22Rv1 (cell line): Measurements from ENCODE around the gene UBE3C.

Experiments
- H3K27ac ChIP-seq: fragments of 450-650 bp; 2 replicates; pipeline ENCODE4 v1.5.1; 2017
- ZFX ChIP-seq: fragments of 450-650 bp; IDR thresholded peaks from 2 replicates; pipeline ENCODE4 v1.6.1; 2017; ENCODE audit warnings: antibody characterized with exemption, borderline replicate concordance
- TF ChIP-seq, protein P1 (sequence below): fragments of 450-650 bp; IDR thresholded peaks from 2 replicates; pipeline ENCODE4 v1.5.1; 2017; ENCODE audit warnings: mild to moderate bottlenecking

The UBE3C gene

DNA sequence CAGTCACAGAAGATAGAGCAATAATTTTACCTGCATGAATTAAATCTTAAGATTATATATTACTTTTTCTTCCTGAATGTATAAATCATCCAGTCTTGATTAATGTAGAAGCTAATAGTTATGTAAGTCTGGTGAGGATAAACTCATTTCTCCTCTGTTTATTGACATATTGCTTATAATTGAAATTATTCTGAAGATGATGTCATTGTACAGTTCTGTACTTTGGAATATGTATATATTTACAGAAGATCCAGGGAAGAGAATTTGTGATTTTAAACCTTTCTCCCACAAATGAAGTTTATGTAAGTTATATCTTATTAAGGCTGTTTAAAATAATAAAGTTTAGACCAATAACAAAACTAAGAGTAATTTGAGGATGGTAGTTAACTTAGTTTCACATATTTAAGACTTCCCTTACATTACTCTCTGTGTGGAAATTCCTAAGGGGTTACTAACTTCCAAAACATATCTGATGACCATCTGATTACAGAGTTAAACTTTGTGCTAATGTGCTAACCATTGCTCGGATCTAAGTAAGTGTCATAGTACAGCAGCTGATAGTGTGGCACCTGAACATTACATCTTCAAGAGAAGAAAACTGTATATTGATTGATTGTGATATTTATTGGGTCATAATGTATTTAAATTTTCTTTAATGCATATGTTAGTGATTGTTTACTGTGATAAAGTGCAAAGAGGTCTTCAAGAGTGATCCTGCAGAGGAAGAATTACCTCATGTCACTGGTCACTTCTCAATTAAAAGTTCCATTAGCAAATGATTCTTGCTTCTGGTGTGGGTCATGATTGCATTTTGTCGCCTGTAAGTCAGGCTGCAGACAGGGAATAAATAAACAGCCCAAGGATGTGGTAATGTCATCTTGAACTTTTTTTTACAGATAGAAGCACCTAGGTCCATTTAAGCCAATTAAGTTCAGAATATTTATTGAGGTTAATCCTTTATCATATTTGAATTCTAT lies 96.9 kb downstream of the UBE3C start:
- H3K27ac ChIP-seq: no peak overlapping the region
- TF ChIP-seq, protein P1, sequence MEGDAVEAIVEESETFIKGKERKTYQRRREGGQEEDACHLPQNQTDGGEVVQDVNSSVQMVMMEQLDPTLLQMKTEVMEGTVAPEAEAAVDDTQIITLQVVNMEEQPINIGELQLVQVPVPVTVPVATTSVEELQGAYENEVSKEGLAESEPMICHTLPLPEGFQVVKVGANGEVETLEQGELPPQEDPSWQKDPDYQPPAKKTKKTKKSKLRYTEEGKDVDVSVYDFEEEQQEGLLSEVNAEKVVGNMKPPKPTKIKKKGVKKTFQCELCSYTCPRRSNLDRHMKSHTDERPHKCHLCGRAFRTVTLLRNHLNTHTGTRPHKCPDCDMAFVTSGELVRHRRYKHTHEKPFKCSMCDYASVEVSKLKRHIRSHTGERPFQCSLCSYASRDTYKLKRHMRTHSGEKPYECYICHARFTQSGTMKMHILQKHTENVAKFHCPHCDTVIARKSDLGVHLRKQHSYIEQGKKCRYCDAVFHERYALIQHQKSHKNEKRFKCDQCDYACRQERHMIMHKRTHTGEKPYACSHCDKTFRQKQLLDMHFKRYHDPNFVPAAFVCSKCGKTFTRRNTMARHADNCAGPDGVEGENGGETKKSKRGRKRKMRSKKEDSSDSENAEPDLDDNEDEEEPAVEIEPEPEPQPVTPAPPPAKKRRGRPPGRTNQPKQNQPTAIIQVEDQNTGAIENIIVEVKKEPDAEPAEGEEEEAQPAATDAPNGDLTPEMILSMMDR: no peak
- TF ChIP-seq ZFX: no peak

DNA sequence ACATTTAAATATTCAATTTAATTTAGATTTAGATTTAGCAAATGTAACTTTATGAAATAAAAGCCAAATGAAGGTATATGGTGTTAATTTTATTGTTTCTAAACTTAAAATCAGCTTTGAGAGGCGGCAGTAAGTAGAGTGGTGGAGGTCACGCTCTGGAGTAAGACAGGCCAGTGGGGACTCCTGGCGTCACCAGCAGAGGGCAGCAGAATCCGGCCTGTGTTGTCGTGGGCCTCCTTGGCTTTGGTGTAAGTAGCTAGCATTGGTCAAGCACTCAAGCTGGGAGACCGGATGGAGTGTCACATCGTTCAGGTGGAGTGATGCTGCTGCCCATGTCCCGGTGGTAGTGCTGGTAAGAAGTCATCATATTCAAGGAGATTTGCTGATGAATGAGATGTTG lies 99.4 kb downstream of the UBE3C start:
- TF ChIP-seq, protein P1: peak; percentile 59
- TF ChIP-seq ZFX: no peak
- H3K27ac ChIP-seq: no peak overlapping the region

DNA sequence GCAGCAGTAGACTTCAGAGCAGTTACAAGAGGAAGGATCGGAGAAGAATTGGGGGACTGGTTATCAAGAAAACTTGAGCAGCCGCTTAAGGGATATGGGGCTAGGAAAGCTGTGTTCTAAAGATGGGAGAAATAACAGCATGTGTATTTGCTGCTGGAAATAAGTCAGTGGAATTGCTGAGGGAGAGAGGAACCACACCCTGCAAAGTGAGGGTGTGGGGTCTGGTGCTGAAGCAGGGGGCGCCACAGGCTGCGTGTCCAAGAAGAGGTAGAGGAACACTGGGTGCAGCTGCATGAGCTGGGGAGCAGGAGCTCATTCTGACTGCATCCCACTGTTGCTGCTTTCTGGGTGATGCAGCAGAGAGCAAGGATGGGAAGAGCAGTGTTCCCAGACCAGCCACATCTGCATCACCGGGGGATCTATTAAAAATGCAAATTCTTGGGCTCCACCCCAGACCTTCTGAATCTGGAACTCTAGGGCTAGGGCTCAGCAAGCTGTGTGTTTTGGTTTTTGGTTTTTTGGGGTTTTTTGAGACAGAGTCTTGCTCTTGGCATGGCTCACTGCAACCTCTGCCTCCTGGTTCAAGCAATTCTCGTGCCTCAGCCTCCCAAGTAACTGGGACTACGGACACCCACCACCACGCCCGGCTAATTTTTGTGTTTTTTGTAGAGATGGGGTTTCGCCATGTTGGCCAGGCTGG lies 101.0 kb downstream of the UBE3C start:
- no peak for TF ChIP-seq ZFX
- TF ChIP-seq, protein P1: no peak
- H3K27ac ChIP-seq: no peak overlapping the region

DNA sequence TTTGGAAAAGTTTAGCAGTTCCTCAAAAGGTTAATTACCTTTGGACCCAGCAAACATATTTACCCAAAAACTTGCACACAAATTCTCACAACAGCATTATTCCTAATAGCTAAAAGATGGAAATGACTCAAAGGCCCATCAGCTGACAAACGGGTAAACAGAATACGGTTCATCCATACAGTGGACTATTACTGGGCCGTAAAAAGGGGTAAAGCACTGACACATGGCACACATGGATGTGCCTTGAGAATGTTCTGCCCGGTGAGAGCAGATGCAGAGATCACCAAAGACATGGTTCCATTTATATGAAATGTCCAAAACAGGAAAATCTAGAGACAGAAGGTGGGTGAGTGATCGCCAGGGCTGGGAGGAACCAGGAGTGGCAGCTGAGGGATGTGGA lies 102.9 kb downstream of the UBE3C start:
- H3K27ac ChIP-seq: no peak overlapping the region
- TF ChIP-seq, protein P1: no peak
- no peak for TF ChIP-seq ZFX

DNA sequence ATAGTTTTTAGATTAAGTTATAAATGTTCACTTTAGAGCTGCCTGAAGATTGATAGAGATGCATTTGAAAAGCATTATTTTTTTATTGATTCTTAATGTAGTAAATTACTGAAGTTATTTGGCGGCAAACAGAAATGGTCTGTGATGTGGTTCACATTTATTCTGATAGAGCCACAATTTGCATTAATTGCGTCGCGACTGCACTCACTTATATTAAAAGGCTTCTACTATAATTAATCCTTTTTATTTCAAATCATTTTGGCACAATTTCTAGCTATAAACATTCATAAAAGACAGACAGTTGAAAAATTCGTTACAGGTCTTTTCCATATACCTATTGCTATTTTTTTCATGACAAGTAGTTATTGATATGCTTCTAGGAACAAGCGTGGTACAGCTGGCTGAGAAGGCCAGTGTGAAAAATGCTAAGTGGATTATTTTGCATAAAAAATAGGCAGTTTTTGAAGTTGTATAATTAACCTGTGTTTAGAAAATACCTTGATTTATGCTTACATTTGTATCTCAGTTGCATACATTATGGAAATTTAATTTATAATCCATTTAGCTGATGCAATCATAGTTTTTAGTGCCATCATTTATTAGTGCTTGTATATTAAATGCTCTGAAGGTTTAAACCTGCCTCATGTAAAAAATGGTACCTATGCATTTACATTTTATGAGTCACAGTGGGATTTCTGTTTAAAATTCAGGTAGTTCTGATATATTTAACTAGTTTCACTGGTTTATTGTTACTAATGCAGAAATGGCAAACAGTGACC lies 106.0 kb downstream of the UBE3C start:
- H3K27ac ChIP-seq: no peak overlapping the region
- TF ChIP-seq, protein P1: no peak

DNA sequence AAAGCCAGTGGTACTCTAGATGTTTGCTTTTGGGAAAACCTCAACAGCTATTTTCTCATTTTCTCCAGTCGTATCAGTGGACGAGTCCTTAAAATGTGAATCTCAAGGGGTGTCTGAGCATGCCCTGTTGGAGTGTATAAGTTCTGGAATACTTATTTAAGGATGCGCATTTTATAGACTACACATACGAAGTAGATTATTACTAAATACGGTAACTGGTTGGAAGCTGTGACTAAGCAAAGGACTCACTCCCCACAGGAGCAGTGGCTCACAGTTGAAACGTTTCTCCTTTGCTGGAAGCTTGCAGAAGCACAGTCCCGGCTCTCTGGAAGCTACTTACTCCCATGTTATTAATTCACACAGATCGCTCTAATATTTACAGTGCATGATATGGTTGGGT lies 107.3 kb downstream of the UBE3C start:
- H3K27ac ChIP-seq: no peak overlapping the region
- no peak for TF ChIP-seq ZFX
- TF ChIP-seq, protein P1: no peak
